ENCODE measurements around the gene APOBEC3B. TPM values are rescaled to one million over a fixed set of nuclear protein-coding genes. Genes with fewer than 3 reads are reported as not detected.
A peak's percentile ranks its signal among the peaks of the same experiment; 100 is the strongest.
"Not testable (repeated sequence)": the region's sequence is repeated elsewhere in the genome, so short reads cannot be mapped to it uniquely, and the experiment has no call there.

Gene APOBEC3B
- total RNA-seq, 1 donor from 2014 or later = 6.7 TPM

DNA sequence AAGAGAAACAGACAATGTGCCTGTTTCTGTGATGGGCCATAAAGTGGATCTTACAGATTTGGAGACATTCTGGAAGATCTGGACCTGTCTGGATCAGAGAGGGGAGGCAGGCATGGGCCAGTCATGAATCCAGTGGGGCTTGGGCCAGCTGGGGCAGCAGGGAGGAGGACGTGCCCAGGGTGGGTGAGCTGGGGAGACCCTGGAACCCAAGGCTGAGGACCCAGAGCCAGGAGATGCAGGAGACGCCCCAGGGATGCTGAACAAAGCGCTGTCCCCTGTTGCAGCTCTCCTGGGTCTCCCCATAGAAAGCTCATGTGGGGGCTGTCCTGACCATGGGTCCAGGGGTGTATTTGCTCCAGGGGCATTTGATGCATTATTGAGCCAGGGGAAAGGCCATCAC lies 26.2 kb upstream of the APOBEC3B start:
- no peaks in the 10 kb centered on the region for H3K36me3 Mint-ChIP-seq
- no peak overlapping the region for H3K27ac Mint-ChIP-seq
- no peaks in the 10 kb centered on the region for H3K9me3 Mint-ChIP-seq
- H3K27me3 Mint-ChIP-seq = peaks cover 3% of the 10 kb centered on the region
- H3K4me3 Mint-ChIP-seq = no peak overlapping the region
- TF ChIP-seq, protein P1, sequence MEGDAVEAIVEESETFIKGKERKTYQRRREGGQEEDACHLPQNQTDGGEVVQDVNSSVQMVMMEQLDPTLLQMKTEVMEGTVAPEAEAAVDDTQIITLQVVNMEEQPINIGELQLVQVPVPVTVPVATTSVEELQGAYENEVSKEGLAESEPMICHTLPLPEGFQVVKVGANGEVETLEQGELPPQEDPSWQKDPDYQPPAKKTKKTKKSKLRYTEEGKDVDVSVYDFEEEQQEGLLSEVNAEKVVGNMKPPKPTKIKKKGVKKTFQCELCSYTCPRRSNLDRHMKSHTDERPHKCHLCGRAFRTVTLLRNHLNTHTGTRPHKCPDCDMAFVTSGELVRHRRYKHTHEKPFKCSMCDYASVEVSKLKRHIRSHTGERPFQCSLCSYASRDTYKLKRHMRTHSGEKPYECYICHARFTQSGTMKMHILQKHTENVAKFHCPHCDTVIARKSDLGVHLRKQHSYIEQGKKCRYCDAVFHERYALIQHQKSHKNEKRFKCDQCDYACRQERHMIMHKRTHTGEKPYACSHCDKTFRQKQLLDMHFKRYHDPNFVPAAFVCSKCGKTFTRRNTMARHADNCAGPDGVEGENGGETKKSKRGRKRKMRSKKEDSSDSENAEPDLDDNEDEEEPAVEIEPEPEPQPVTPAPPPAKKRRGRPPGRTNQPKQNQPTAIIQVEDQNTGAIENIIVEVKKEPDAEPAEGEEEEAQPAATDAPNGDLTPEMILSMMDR (conservative IDR thresholded peaks at IDR 0.05) = no peak
- no peaks in the 10 kb centered on the region for H3K4me1 Mint-ChIP-seq (ENCODE audit: unreplicated experiment)
- no peak for DNase-seq (ENCODE audit: extremely low spot score, unreplicated experiment)

DNA sequence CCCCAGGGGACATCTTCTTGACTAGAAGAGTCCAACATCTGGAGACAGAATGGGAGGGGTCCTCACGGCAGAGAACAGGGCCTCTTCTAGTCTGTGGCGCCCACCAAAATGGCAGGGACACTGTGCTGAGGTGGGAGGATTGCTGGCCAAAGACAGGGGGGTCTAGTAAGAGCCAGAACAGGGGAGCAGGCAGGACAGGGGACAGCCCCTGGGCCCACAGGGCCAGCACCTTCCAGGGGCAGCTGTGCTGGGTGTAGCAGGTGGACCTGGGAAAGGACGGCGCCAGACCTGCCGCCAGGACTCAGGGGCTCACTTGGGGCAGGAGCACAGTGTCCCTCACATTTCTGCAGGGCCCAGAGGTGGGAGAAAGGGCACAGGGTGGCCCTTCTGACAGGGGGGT lies 25.6 kb upstream of the APOBEC3B start:
- TF ChIP-seq, protein P1 (conservative IDR thresholded peaks at IDR 0.05) = no peak
- H3K36me3 Mint-ChIP-seq = no peaks in the 10 kb centered on the region
- no peak overlapping the region for H3K27ac Mint-ChIP-seq
- H3K27me3 Mint-ChIP-seq = peaks cover 3% of the 10 kb centered on the region
- H3K4me1 Mint-ChIP-seq (ENCODE audit: unreplicated experiment) = no peaks in the 10 kb centered on the region
- no peak for DNase-seq (ENCODE audit: extremely low spot score, unreplicated experiment)
- no peaks in the 10 kb centered on the region for H3K9me3 Mint-ChIP-seq
- H3K4me3 Mint-ChIP-seq = no peak overlapping the region

DNA sequence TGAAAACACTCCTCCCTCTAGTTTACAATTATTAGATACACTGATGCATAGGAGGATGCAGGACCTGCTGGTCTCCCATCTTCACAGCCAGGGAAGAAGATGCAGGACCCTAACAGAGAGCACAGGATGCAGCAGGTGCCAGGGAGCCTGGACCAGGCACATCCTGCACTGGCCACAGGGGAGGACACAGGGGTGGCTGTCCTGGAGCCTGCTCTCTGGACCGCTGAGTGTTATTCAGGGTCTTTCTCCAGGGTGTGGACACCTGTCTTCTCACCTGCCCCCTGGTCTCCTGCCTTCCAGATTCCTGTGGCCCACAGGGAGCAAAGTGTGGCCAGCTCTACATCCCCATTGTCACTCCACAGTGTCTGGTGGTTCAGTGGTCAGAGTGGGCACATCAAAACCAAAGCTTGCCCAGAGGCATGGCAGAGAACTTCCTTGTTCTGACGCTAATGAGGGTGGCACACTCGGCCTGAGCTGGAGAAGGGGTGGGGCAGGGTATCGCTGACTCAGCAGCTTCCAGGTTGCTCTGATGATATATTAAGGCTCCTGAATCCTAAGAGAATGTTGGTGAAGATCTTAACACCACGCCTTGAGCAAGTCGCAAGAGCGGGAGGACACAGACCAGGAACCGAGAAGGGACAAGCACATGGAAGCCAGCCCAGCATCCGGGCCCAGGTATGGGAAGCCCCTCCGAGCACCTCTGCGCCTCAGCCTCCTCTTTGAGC lies 24.9 kb upstream of the APOBEC3B start, which contains the start of gene APOBEC3A:
APOBEC3A (plus strand) TSS at position 564 of the 725 bp plus-strand sequence; CDS start at position 647, 83 bp downstream.
- no peak within 1 kb of the TSS for H3K27ac Mint-ChIP-seq
- H3K9me3 Mint-ChIP-seq = no peaks in the 10 kb centered on the region
- peaks cover 3% of the 10 kb centered on the region for H3K27me3 Mint-ChIP-seq
- no peaks in the 10 kb centered on the region for H3K36me3 Mint-ChIP-seq
- no peak within 1 kb of the TSS for H3K4me3 Mint-ChIP-seq
- DNase-seq (ENCODE audit: extremely low spot score, unreplicated experiment) = no peak
- no peaks in the 10 kb centered on the region for H3K4me1 Mint-ChIP-seq (ENCODE audit: unreplicated experiment)
- TF ChIP-seq, protein P1 (conservative IDR thresholded peaks at IDR 0.05) = no peak

DNA sequence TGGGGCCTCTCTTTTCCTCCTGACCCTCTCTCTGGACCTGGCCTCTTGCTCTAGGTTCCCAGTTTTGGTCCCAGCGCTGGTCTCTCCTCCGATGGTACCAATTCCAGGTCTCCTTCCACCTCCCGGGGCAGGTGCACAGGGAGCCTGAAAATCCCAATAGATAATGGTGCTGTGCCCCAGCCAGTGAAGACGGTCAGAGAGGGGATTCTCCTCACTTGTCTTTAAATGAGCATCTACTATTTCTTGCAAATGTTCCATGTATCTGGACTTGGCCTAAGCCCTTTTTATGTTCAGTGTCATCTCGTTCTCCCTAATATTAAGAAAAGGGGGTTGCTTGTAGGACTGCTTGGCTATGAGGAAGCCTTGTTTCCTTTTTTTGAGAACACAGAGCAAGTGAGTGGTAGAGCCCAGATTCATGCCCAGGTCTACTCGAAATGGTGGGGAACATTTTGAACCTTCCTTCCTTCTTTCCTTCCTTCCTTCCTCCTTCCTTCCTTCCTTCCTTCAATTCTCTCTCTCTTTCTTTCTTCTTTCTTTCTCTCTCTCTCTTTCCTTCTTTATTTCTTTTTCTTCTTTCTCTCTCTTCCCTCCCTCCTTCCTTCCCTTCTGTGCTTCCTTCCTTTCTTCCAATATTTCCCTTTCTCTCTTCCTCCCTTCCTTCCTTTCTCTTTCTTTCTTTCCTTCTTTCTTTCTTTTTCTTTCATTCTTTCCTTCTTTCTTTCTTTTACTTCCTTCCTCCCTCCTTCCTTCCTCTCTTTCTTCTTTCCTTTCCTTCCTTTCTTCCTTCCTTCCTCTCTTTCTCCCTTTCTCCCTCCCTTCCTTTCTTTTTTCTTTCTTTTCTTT lies 24.1 kb upstream of the APOBEC3B start:
- Mint-ChIP-seq H3K36me3 (no peaks in the 10 kb centered on the region), H3K4me1 (ENCODE audit: unreplicated experiment) (no peaks in the 10 kb centered on the region), H3K27ac (no peak overlapping the region), H3K4me3 (no peak overlapping the region), H3K27me3 (peaks cover 3% of the 10 kb centered on the region), H3K9me3 (no peaks in the 10 kb centered on the region)
- DNase-seq (ENCODE audit: extremely low spot score, unreplicated experiment) = no peak
- TF ChIP-seq, protein P1 (conservative IDR thresholded peaks at IDR 0.05) = no peak

DNA sequence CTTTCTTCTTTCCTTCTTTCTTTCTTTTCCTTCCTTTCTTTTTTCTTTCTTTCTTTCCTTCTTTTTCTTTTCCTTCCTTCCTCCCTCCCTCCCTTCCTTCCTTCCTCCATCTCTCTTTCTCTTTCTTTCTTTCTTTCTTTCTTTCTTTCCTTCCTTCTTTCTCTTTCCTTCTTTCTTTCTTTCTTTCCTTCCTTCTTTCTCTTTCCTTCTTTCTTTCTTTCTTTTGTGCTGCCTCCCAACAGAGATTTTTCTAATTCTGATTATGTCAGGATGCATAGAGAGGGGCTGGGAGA lies 23.6 kb upstream of the APOBEC3B start:
- H3K4me1 Mint-ChIP-seq (ENCODE audit: unreplicated experiment); H3K27ac Mint-ChIP-seq; H3K9me3 Mint-ChIP-seq; H3K27me3 Mint-ChIP-seq; DNase-seq (ENCODE audit: extremely low spot score, unreplicated experiment); H3K36me3 Mint-ChIP-seq; H3K4me3 Mint-ChIP-seq: not testable (repeated sequence)

DNA sequence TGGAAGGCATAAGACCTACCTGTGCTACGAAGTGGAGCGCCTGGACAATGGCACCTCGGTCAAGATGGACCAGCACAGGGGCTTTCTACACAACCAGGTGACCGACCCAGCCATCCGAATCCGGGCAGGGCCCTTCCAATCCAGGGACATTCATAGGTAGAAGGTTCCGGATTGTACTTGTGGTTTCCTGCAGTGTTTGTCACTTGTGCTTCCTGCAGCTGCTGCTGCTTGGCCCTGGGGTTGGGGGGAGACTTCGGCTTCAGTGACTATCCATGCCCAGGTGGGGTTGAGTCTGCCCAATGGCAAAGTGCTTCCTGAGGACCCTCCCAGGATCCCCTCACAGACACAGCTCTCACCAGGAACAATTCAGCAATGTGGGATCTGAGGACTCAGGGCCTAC lies 22.6 kb upstream of the APOBEC3B start:
- Mint-ChIP-seq H3K27ac (no peak overlapping the region), H3K36me3 (no peaks in the 10 kb centered on the region), H3K4me3 (no peak overlapping the region), H3K4me1 (ENCODE audit: unreplicated experiment) (peaks cover 5% of the 10 kb centered on the region), H3K27me3 (peaks cover 3% of the 10 kb centered on the region), H3K9me3 (no peaks in the 10 kb centered on the region)
- TF ChIP-seq, protein P1 (conservative IDR thresholded peaks at IDR 0.05) = no peak
- DNase-seq (ENCODE audit: extremely low spot score, unreplicated experiment) = no peak

DNA sequence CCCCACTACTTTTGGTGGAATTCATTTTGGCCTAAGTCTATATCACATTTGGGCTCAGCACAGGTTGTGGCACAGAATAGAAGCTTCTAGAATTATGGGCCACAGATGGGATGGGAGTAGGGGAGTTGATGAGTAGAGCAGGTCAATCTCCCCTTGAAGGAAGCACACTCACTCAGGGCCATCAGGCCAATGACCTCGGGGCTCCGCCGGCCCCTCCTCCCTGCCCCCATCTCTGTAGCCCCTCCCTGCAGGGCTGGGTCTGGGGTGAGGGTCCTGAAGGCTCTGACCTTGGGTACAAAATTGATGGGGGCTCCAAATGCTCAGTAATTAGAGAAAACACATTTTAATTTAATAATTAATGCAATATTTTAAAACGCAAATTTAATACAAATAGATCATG lies 21.5 kb upstream of the APOBEC3B start:
- not testable (repeated sequence) for H3K27me3 Mint-ChIP-seq; H3K9me3 Mint-ChIP-seq; H3K4me1 Mint-ChIP-seq (ENCODE audit: unreplicated experiment); H3K4me3 Mint-ChIP-seq; H3K27ac Mint-ChIP-seq; H3K36me3 Mint-ChIP-seq; DNase-seq (ENCODE audit: extremely low spot score, unreplicated experiment)

DNA sequence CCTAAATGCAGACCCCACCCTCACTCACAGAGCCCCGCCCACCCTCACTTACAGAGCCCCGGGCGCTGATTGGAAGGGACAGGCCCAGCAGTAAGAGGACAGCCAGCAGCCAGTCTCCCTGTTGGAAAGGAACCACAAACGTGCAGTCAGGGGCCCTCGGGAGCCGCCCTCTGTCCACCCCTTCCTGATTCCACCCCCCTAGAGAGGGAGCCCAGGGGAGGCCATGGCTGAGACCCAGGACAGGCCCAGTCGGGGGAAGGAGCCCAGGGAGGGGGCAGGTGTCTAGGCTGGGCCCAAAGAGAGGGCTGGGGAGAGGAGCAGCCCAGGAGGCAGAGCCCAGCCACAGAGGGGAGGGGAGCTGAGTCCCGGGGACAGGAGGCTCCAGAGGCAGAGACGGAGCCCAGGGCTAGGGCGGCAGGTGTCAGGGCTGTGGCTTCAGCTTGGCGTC lies 18.8 kb upstream of the APOBEC3B start:
- peak overlapping the region; percentile 96 for H3K27ac Mint-ChIP-seq
- not testable (repeated sequence) for H3K4me1 Mint-ChIP-seq (ENCODE audit: unreplicated experiment); DNase-seq (ENCODE audit: extremely low spot score, unreplicated experiment); H3K4me3 Mint-ChIP-seq; H3K36me3 Mint-ChIP-seq; H3K27me3 Mint-ChIP-seq; H3K9me3 Mint-ChIP-seq

Measured in type B pancreatic cell (in vitro differentiated cells).